Astrocyte (in vitro differentiated cells and primary cell): ENCODE results near the gene SPATA1. TPM values are rescaled to one million over a fixed set of nuclear protein-coding genes. Genes with fewer than 3 reads are reported as not detected.
A peak's percentile ranks its signal among the peaks of the same experiment; 100 is the strongest.

Experiments
- DNase-seq: peaks from one replicate; pipeline ENCODE4 v3.0.0-alpha.2; 2010; ENCODE audit warnings: low read depth
- FAIRE-seq: peaks from 2 replicates; lab custom pipeline; 2011; peaks lifted over from hg19 to GRCh38; lab: Jason Lieb, UNC
- H2AFZ ChIP-seq: 2 replicates; pipeline ENCODE4 v1.6.0; 2012; ENCODE audit warnings: low read depth, low read length, inconsistent platforms
- H3K27ac ChIP-seq: 2 replicates; pipeline ENCODE4 v1.5.1; 2011; ENCODE audit warnings: low read depth, low read length, inconsistent platforms
- H3K27me3 ChIP-seq: 2 replicates; pipeline ENCODE4 v1.6.0; 2011; ENCODE audit warnings: low read length, inconsistent platforms; ENCODE audit not compliant: insufficient read depth
- H3K36me3 ChIP-seq: 2 replicates; pipeline ENCODE4 v1.5.1; 2011; ENCODE audit warnings: low read length, inconsistent platforms; ENCODE audit not compliant: insufficient read depth
- H3K4me1 ChIP-seq: 2 replicates; pipeline ENCODE4 v1.5.1; 2011; ENCODE audit warnings: low read length, inconsistent platforms; ENCODE audit not compliant: insufficient read depth
- H3K4me2 ChIP-seq: 2 replicates; pipeline ENCODE4 v1.6.0; 2012; ENCODE audit warnings: low read length, inconsistent platforms
- H3K4me3 ChIP-seq: 2 replicates; pipeline ENCODE4 v1.5.1; 2011; ENCODE audit warnings: low read depth, mild to moderate bottlenecking, low read length, inconsistent platforms; ENCODE audit not compliant: insufficient read depth
- H3K79me2 ChIP-seq: 2 replicates; pipeline ENCODE4 v1.6.0; 2012; ENCODE audit warnings: mild to moderate bottlenecking, low read length, inconsistent platforms; ENCODE audit not compliant: insufficient read depth
- H3K9ac ChIP-seq: 2 replicates; pipeline ENCODE4 v1.6.0; 2012; ENCODE audit warnings: mild to moderate bottlenecking, low read length, inconsistent platforms
- H3K9me3 ChIP-seq: 2 replicates; pipeline ENCODE4 v1.5.1; 2012; ENCODE audit warnings: low read depth, mild to moderate bottlenecking, low read length, inconsistent platforms; ENCODE audit not compliant: insufficient read depth
- H4K20me1 ChIP-seq: 2 replicates; pipeline ENCODE4 v1.6.0; 2012; ENCODE audit warnings: low read length, inconsistent platforms; ENCODE audit not compliant: insufficient read depth
- H3K27ac Mint-ChIP-seq: one replicate; pipeline ENCODE4 v1.8.0; 2021; ENCODE audit warnings: mild to moderate bottlenecking, mixed read lengths; ENCODE audit not compliant: unreplicated experiment
- H3K27me3 Mint-ChIP-seq: one replicate; pipeline ENCODE4 v1.8.0; 2021; ENCODE audit warnings: low read depth, mixed read lengths; ENCODE audit not compliant: unreplicated experiment
- H3K36me3 Mint-ChIP-seq: one replicate; pipeline ENCODE4 v1.8.0; 2021; ENCODE audit warnings: low read depth, mixed read lengths; ENCODE audit not compliant: unreplicated experiment
- H3K4me1 Mint-ChIP-seq: one replicate; pipeline ENCODE4 v1.8.0; 2021; ENCODE audit warnings: low read depth, mixed read lengths; ENCODE audit not compliant: unreplicated experiment
- H3K4me3 Mint-ChIP-seq: one replicate; pipeline ENCODE4 v1.8.0; 2021; ENCODE audit warnings: mild to moderate bottlenecking, moderate library complexity, mixed read lengths; ENCODE audit not compliant: unreplicated experiment
- H3K9me3 Mint-ChIP-seq: one replicate; pipeline ENCODE4 v1.8.0; 2021; ENCODE audit warnings: mild to moderate bottlenecking, mixed read lengths; ENCODE audit not compliant: unreplicated experiment
- CTCF ChIP-seq: IDR thresholded peaks from 2 replicates; pipeline ENCODE4 v1.5.1; 2011; ENCODE audit warnings: low read depth, mild to moderate bottlenecking, inconsistent platforms, low read length, moderate library complexity; ENCODE audit not compliant: insufficient read depth
- EZH2 ChIP-seq: IDR thresholded peaks from 2 replicates; pipeline ENCODE4 v1.6.1; 2012; ENCODE audit warnings: mild to moderate bottlenecking, low read length, inconsistent platforms; ENCODE audit not compliant: insufficient read depth
- total RNA-seq: library from RNA; stranded (reverse); gene quantifications from 2 replicates; pipeline ENCODE4 v1.2.1, GENCODE V29; 2021

The SPATA1 gene
- total RNA-seq, 1 donor from 2014 or later: 1.4 TPM

GRCh38 chr1:84611796-84612195 is 105.6 kb downstream of the SPATA1 start:
- H3K79me2 ChIP-seq: no peaks in the 10 kb centered on the region
- no peaks in the 10 kb centered on the region for H3K27me3 ChIP-seq
- Mint-ChIP-seq H3K27me3 (no peaks in the 10 kb centered on the region), H3K27ac (peak overlapping the region; percentile 36), H3K9me3 (peaks cover 20% of the 10 kb centered on the region), H3K4me3 (no peak overlapping the region), H3K36me3 (no peaks in the 10 kb centered on the region), H3K4me1 (peaks cover 8% of the 10 kb centered on the region)
- FAIRE-seq (no peak), DNase-seq (peak; percentile 56)
- H3K9ac ChIP-seq: peak overlapping the region; percentile 1
- H3K9me3 ChIP-seq: peaks cover 12% of the 10 kb centered on the region
- peak overlapping the region; percentile 54 for H2AFZ ChIP-seq
- H3K36me3 ChIP-seq: no peaks in the 10 kb centered on the region
- H3K27ac ChIP-seq: no peak overlapping the region
- H3K4me2 ChIP-seq: peak overlapping the region; percentile 49
- no peaks in the 10 kb centered on the region for H3K4me1 ChIP-seq
- TF ChIP-seq EZH2: no peak
- no peak for TF ChIP-seq CTCF
- no peak overlapping the region for H3K4me3 ChIP-seq
- H4K20me1 ChIP-seq: no peaks in the 10 kb centered on the region

GRCh38 chr1:84613026-84613425 is 106.8 kb downstream of the SPATA1 start:
- no peaks in the 10 kb centered on the region for H3K4me1 ChIP-seq
- no peaks in the 10 kb centered on the region for H3K27me3 ChIP-seq
- H3K27ac ChIP-seq: no peak overlapping the region
- H3K27me3 Mint-ChIP-seq: no peaks in the 10 kb centered on the region
- H2AFZ ChIP-seq: no peak overlapping the region
- no peak overlapping the region for H3K4me3 Mint-ChIP-seq
- no peak for TF ChIP-seq CTCF
- TF ChIP-seq EZH2: no peak
- DNase-seq (no peak), FAIRE-seq (no peak)
- no peak overlapping the region for H3K27ac Mint-ChIP-seq
- H3K9me3 ChIP-seq: peaks cover 12% of the 10 kb centered on the region
- peaks cover 17% of the 10 kb centered on the region for H3K9me3 Mint-ChIP-seq
- H3K4me1 Mint-ChIP-seq: peaks cover 8% of the 10 kb centered on the region
- H3K36me3 ChIP-seq: no peaks in the 10 kb centered on the region
- no peak overlapping the region for H3K9ac ChIP-seq
- H3K79me2 ChIP-seq: no peaks in the 10 kb centered on the region
- H3K4me2 ChIP-seq: no peak overlapping the region
- no peaks in the 10 kb centered on the region for H3K36me3 Mint-ChIP-seq
- no peak overlapping the region for H3K4me3 ChIP-seq
- H4K20me1 ChIP-seq: no peaks in the 10 kb centered on the region

- DNase-seq (no peak), FAIRE-seq (no peak)
- Histone ChIP-seq H2AFZ (no peak overlapping the region), H3K27me3 (no peaks in the 10 kb centered on the region), H3K4me1 (peaks cover 2% of the 10 kb centered on the region), H3K36me3 (no peaks in the 10 kb centered on the region), H3K27ac (no peak overlapping the region), H3K9me3 (peaks cover 12% of the 10 kb centered on the region), H3K4me2 (no peak overlapping the region), H3K9ac (no peak overlapping the region), H3K79me2 (no peaks in the 10 kb centered on the region), H3K4me3 (no peak overlapping the region), H4K20me1 (no peaks in the 10 kb centered on the region)
- TF ChIP-seq EZH2 (no peak), CTCF (no peak)
- Mint-ChIP-seq H3K27ac (no peak overlapping the region), H3K4me1 (peaks cover 8% of the 10 kb centered on the region), H3K36me3 (no peaks in the 10 kb centered on the region), H3K4me3 (no peak overlapping the region), H3K27me3 (no peaks in the 10 kb centered on the region), H3K9me3 (peaks cover 17% of the 10 kb centered on the region)
Measured at GRCh38 chr1:84613887-84614286, 107.7 kb downstream of the SPATA1 start.
